PC-3 (cell line): ENCODE measurements around the gene CKAP4. TPM values are rescaled to one million over a fixed set of nuclear protein-coding genes. Genes with fewer than 3 reads are reported as not detected.

ENCODE experiments used
- ATAC-seq: fragments of 200-7000 bp; cut with Tn5 transposase; 2 replicates; pipeline ENCODE4 v1.9.1; 2020; ENCODE audit warnings: mild to moderate bottlenecking, moderate library complexity
- BruUV-seq: library from RNA; stranded (reverse); fragments of 400-500 nt; replicated peaks from 2 replicates; lab custom pipeline; 2021; lab: Mats Ljungman, UMichigan
- CTCF ChIA-PET: fragments of 300-600 bp; sonication (Branson Sonifier 250); formaldehyde crosslinking; loops from one replicate; lab custom pipeline; 2022; ENCODE audit warnings: antibody characterized with exemption; lab: Charles Lee
- POLR2A ChIA-PET: fragments of 300-600 bp; sonication (Branson Sonifier 250); formaldehyde crosslinking; loops from one replicate; lab custom pipeline; 2022; ENCODE audit warnings: antibody characterized with exemption; ENCODE audit not compliant: unreplicated experiment; lab: Charles Lee
- DNase-seq: peaks from one replicate; pipeline ENCODE4 v3.0.0-alpha.2; 2015
- H2AFZ ChIP-seq: fragments of 300-600 bp; sonication (generic); 2 replicates; pipeline ENCODE4 v1.6.0; 2016; ENCODE audit warnings: antibody characterized with exemption, low read length
- H3F3A ChIP-seq: fragments of 300-600 bp; sonication (generic); one replicate; pipeline ENCODE4 v1.6.0; 2017; ENCODE audit warnings: antibody characterized with exemption, low read length, control low read depth, mild to moderate bottlenecking; ENCODE audit not compliant: unreplicated experiment
- H3K27ac ChIP-seq: fragments of 300-600 bp; sonication (generic); 2 replicates; pipeline ENCODE4 v1.5.1; 2016; ENCODE audit warnings: mild to moderate bottlenecking, low read length
- H3K27me3 ChIP-seq: fragments of 300-600 bp; sonication (generic); 2 replicates; pipeline ENCODE4 v1.6.1; 2016; ENCODE audit warnings: low read length, mixed read lengths
- H3K36me3 ChIP-seq: fragments of 300-600 bp; sonication (generic); 2 replicates; pipeline ENCODE4 v1.6.1; 2016; ENCODE audit warnings: low read depth, mixed run types, low read length, mixed read lengths
- H3K4me1 ChIP-seq: fragments of 300-600 bp; sonication (generic); 2 replicates; pipeline ENCODE4 v1.5.1; 2016; ENCODE audit warnings: low read length; ENCODE audit not compliant: insufficient read depth
- H3K4me2 ChIP-seq: fragments of 300-600 bp; sonication (generic); 2 replicates; pipeline ENCODE4 v1.6.0; 2016; ENCODE audit warnings: low read length
- H3K4me3 ChIP-seq: fragments of 300-600 bp; sonication (generic); 2 replicates; pipeline ENCODE4 v1.5.1; 2016; ENCODE audit warnings: mild to moderate bottlenecking, low read length, mixed read lengths
- H3K79me2 ChIP-seq: fragments of 300-600 bp; sonication (generic); 2 replicates; pipeline ENCODE4 v1.6.1; 2017; ENCODE audit warnings: low read length, mixed read lengths
- H3K9ac ChIP-seq: fragments of 300-600 bp; sonication (generic); 2 replicates; pipeline ENCODE4 v1.6.0; 2016; ENCODE audit warnings: mild to moderate bottlenecking, low read length
- H3K9me2 ChIP-seq: fragments of 300-600 bp; sonication (generic); replicated peaks from 2 replicates; pipeline ENCODE4 v1.6.1; 2016; ENCODE audit warnings: mixed run types, low read length, mixed read lengths
- H3K9me3 ChIP-seq: fragments of 300-600 bp; sonication (generic); 2 replicates; pipeline ENCODE4 v1.6.1; 2016; ENCODE audit warnings: low read length, mixed read lengths
- H4K20me1 ChIP-seq: fragments of 300-600 bp; sonication (generic); 2 replicates; pipeline ENCODE4 v1.6.1; 2016; ENCODE audit warnings: low read length, mixed read lengths
- EZH2 ChIP-seq: fragments of 300-600 bp; sonication (generic); IDR thresholded peaks from one replicate; pipeline ENCODE4 v1.6.1; 2017; ENCODE audit warnings: antibody characterized with exemption, mild to moderate bottlenecking, low read length; ENCODE audit not compliant: unreplicated experiment
- EZH2phosphoT487 ChIP-seq: fragments of 300-600 bp; sonication (generic); IDR thresholded peaks from 2 replicates; pipeline ENCODE4 v1.6.1; 2018; ENCODE audit warnings: mild to moderate bottlenecking, antibody characterized with exemption, low read length, borderline replicate concordance
- intact Hi-C: fragments of 100-400 bp; cut with micrococcal nuclease; formaldehyde crosslinking; loops from 2 replicates; pipeline ENCODE4 v1.9.0; 2023
- total RNA-seq: library from RNA; depleted of rRNA; stranded (reverse); fragments of >200 nt; gene quantifications from 2 replicates; pipeline ENCODE4 v1.2.3, GENCODE V29; 2014
- TF ChIP-seq, protein P1 (sequence below): fragments of 300-600 bp; sonication (generic); conservative IDR thresholded peaks from 2 replicates; pipeline ENCODE4 v1.5.1; 2017; ENCODE audit warnings: antibody characterized with exemption, low read depth, mild to moderate bottlenecking, low read length

The CKAP4 gene
- total RNA-seq, 1 experiment from 2014 or later: 76.3 TPM

DNA sequence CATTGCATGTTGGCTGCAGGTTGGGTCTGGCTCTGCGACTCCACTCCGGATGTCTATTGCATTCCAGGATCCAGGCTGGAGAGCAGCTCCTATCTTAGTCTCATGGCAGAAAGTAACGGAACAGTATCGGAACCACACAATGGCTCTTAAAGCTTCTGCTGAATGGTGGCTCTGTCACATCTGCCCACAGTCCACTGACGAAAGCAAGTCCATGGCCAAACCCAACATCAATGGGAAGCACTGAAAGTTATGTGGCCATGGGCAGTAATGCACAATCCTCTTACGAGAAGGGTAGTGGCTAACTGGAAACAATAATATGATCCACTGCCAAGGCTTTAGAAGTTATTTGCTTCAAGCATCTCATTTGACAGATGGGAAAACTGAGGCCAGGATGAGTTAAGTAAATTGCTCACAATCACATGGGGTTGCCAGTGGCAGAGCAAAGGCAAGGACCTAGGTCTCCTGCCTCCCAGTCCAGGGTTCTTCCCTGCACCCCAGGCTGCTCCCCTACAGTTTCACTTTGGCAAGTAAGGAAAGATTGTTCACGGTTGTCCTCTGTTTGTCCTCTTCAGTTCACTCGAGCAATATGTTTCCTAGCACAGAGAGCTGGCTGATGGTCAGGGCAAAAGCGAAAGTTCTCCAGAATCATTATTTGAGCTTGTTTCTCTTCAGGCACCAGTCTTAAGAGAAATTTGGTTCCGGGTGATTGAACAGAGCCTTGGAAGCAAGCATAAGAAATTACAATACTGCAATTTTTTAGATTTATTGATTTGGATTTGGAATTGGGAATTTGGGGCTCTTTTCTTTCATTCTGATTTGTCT lies 54.2 kb downstream of the CKAP4 start:
- no TSS peak for BruUV-seq
- no peaks in the 10 kb centered on the region for H3F3A ChIP-seq
- peaks cover 16% of the 10 kb centered on the region; the same call in 1 of the 2 replicates for H3K27me3 ChIP-seq
- ChIA-PET CTCF (no interaction called here), POLR2A (interaction anchor here (0.5 kb wide), 1 partner anchor 841 kb away, joined by 3 read pairs; no protein-coding TSS in a partner anchor)
- intact Hi-C loops: no loop called here
- DNase-seq (no peak), ATAC-seq (no peak)
- H3K9me3 ChIP-seq: no peaks in the 10 kb centered on the region
- no peaks in the 10 kb centered on the region for H3K36me3 ChIP-seq
- 0 out of 2 replicates have a peak overlapping the region, but pooled peaks have one; percentile 14 for H3K4me2 ChIP-seq
- TF ChIP-seq, protein P1, sequence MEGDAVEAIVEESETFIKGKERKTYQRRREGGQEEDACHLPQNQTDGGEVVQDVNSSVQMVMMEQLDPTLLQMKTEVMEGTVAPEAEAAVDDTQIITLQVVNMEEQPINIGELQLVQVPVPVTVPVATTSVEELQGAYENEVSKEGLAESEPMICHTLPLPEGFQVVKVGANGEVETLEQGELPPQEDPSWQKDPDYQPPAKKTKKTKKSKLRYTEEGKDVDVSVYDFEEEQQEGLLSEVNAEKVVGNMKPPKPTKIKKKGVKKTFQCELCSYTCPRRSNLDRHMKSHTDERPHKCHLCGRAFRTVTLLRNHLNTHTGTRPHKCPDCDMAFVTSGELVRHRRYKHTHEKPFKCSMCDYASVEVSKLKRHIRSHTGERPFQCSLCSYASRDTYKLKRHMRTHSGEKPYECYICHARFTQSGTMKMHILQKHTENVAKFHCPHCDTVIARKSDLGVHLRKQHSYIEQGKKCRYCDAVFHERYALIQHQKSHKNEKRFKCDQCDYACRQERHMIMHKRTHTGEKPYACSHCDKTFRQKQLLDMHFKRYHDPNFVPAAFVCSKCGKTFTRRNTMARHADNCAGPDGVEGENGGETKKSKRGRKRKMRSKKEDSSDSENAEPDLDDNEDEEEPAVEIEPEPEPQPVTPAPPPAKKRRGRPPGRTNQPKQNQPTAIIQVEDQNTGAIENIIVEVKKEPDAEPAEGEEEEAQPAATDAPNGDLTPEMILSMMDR: no peak
- TF ChIP-seq EZH2: no peak
- no peak for TF ChIP-seq EZH2phosphoT487
- H3K4me1 ChIP-seq: no peaks in the 10 kb centered on the region
- no peak overlapping the region for H3K9ac ChIP-seq
- H3K4me3 ChIP-seq: no peak overlapping the region
- H3K79me2 ChIP-seq: no peaks in the 10 kb centered on the region
- H4K20me1 ChIP-seq: no peaks in the 10 kb centered on the region
- H3K9me2 ChIP-seq: no peaks in the 10 kb centered on the region
- H2AFZ ChIP-seq: no peak overlapping the region
- no peak overlapping the region for H3K27ac ChIP-seq

DNA sequence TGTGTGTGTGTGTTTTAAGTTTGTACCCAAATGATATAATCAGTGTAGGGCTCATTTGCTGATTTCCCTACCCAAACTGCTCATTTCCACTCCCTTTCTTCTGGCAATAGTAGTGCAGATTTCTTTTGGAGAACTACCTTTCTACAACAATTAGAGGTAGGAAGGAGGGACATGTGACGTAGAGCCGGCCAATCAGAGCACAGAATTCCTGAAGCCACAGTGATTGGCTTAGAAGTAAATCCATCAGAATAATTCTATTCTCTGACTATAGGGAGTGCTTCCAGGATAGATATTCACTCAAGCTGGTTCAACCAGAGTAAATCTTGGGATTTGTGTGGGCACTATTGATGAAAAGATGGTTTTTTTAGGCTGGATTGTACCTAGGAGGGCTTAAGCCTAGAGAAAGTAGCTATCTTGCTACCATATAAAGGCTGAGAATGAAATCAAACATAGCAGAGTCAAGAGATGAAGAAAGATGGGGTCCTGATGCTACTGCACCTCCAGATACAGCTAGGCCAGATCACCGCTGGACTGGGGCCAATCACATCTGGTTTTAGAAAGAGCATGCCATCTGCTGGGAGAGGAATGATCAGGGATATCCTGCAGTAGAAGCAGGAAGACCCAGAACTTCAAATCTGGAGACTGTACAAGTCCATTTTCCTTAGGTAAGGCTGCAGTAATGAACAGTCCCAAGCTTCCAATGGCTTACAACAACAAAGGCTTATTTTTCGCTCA lies 55.0 kb downstream of the CKAP4 start:
- no peak for ATAC-seq
- TF ChIP-seq EZH2phosphoT487: no peak
- TF ChIP-seq EZH2: no peak
- TF ChIP-seq, protein P1: no peak
- Histone ChIP-seq H3K4me3 (no peak overlapping the region), H3K27me3 (peaks cover 22% of the 10 kb centered on the region), H3K9ac (no peak overlapping the region), H3K4me1 (no peaks in the 10 kb centered on the region), H3K27ac (no peak overlapping the region), H3F3A (no peaks in the 10 kb centered on the region), H3K4me2 (no peak overlapping the region), H3K9me2 (no peaks in the 10 kb centered on the region), H4K20me1 (no peaks in the 10 kb centered on the region), H3K36me3 (no peaks in the 10 kb centered on the region), H3K79me2 (no peaks in the 10 kb centered on the region), H2AFZ (no peak overlapping the region), H3K9me3 (no peaks in the 10 kb centered on the region)
- ChIA-PET CTCF (no interaction called here), POLR2A (no interaction called here)
- DNase-seq: no peak
- BruUV-seq: no TSS peak
- intact Hi-C loops: no loop called here
